DMS53 (cell line): ENCODE data around the gene ZNHIT1.

ENCODE experiments used
- DNase-seq: peaks from one replicate; lab custom pipeline; 2025; lab: John Stamatoyannopoulos, UW

The ZNHIT1 gene

DNA sequence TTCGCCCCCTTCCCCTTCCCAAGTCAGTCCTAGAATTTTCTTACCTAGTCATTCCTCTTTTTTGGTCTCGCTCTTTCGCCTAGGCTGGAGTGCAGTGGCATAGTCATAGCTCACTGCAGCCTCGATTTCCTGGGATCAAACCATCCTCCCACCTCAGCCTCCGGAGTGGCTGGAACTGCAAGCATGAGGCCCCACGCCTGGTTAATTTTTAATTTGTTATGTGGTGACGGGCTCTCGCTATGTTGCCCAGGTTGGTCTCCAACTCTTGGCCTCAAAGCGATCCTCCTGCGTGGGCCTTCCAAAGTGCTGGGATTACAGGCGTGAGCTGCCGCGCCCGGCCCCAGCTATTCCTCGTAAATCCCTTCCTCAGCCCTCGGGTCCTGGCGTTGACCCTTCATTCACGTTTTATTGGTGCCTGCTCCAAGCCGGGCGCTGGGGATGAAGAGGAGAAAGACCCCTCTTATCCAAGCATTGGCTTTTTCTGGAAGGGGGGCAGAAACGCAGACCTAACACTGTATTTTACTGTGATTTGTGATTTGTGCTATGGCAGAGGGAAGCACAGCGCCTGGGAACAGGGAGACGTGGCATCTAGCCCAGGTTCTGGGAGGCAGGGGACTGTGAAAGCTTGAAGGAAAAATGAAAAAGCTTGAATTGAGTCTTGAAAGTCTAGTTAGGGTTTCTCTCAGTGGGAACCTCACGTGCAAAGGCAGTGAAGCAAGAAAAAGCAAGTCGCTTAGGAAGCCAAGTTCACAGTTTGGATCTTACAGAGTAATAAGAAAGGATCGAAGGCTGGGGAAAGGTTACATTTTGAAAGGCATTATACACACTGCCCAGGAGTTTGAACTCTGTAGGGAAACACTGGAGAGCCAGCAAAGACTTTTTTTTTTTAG lies 516 bp downstream of the ZNHIT1 start:
- peak; percentile 91 for DNase-seq

- DNase-seq: no peak
Observed at GRCh38 chr7:101220295-101220694, 2.3 kb downstream of the ZNHIT1 start.

DNA sequence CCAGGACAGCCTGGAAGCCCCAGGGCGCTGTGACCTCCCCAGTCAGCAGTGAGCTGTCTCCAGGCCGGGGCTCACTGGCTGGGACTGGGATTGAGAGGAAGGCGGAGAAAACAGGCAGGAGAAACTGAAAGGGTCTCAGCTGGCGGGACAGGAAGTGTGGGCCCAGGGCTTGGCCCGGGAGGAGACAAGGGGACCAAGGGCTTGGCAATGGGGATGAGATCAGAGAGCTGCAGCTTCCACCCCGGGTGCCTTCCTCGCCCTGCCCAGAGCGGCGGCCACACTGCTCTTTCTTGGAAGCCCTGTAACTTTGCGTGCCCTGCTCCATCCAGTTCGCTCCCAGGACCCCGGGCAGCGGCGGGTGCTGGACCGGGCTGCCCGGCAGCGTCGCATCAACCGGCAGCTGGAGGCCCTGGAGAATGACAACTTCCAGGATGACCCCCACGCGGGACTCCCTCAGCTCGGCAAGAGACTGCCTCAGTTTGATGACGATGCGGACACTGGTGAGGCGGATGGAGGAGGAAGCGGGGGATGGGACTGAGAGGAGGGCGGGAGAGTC lies 4.4 kb downstream of the ZNHIT1 start:
- no peak for DNase-seq

GRCh38 chr7:101223528-101223927 lies 5.6 kb downstream of the ZNHIT1 start:
- no peak for DNase-seq

DNA sequence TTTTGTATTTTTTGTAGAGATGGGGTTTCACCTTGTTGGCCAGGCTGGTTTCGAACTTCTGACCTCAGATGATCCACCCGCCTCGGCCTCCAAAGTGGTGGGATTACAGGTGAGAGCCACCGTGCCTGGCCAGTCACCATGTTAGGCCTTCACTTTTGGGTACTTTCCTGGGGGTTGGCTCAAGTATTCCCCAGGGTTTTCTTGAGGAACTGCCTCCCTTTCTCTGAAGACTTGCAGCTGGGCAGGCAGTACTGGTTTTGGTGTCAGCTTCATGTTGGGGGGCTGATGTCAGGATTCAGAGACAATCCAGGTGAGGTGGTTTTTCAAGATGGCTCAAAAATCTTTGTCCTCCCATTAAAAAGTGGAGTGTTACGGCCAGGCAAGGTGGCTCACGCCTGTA lies 7.7 kb downstream of the ZNHIT1 start:
- no peak for DNase-seq

GRCh38 chr7:101226721-101227120 lies 8.8 kb downstream of the ZNHIT1 start:
- DNase-seq: no peak

GRCh38 chr7:101231644-101232043 lies 13.7 kb downstream of the ZNHIT1 start:
- DNase-seq: peak; percentile 63

DNA sequence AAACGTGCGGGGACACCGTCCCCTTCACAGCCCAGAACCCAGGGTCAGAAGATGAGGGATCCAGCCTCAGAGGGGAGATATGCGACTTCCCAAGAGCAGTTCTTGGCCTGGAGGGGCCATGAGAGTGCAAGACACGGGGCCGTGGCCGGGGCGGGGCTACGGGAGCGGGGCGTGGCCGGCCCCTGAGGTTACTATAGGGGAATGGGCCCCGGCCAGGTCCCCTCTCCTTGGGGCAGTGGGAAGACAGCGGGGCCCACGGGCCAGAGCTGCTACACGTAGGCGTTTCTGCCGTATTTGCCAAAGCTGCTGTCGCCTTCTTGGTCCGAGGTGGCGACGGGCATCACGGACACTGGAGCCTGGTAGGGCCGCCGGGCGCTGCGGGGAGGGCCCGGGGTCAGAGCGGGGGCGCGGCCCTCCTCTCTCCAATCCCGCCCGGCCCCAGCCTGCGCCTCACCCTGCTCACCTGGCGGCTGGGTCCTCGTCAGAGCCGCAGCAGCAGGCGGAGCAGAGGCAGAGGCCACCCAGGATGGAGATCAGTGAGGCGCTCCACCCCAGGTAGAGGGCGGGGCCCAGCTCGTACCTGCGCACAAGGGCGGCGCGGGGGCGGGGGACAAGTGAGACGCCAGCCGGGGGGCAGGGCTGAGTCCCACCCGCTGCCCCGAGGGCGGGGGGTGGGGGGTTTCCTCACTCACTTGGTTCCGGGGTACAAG lies 14.3 kb downstream of the ZNHIT1 start:
- peak; percentile 98 for DNase-seq

DNA sequence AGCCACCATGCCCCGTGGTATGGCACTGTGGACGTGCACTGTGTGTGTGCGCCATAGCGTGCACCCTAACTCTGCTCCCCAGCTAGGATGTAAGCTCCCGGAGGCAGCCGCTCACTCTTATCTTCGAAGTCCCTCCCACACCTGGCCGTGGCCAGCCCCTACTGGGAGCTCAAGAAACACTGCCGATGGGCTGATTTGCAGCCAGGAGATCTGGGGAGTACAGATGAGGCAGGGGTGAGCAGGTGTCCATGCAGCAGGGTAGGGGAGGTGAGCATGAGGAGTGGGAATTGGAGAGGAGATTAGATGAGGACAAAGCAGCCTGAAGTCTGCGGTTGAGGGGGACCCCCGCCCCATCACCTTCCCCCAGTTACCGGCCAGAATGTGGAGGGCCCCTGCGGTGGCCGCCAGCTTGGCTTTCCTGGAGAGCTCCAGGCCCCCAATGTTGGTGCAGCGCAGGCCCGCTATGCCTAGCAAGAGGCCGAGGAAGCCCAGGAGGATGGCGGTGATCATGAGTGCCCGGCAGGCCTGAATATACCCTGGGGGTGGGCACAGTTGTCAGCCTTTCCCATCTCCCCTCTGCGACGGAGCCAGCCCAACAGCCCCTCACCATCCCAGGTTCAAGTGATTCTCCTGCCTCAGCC lies 16.1 kb downstream of the ZNHIT1 start:
- DNase-seq: no peak

DNA sequence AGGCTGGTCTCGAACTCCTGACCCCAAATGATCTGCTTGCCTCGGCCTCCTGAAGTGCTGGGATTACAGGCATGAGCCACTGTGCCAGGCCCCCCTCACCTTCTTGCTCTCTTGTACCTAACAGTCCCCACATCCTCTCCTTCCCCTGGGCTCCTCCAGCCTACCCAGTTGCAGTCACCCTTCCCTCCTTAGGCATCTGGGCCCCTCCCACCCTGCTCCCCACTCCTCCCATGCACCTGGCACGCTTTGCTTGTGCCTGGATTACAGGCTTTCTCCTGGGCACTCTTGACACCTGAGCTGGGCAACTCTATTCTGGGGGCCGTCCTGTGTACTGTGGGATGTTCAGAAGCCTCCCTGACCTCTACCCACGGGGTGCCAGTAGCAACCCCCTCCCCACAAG lies 16.7 kb downstream of the ZNHIT1 start:
- DNase-seq: peak; percentile 43

DNA sequence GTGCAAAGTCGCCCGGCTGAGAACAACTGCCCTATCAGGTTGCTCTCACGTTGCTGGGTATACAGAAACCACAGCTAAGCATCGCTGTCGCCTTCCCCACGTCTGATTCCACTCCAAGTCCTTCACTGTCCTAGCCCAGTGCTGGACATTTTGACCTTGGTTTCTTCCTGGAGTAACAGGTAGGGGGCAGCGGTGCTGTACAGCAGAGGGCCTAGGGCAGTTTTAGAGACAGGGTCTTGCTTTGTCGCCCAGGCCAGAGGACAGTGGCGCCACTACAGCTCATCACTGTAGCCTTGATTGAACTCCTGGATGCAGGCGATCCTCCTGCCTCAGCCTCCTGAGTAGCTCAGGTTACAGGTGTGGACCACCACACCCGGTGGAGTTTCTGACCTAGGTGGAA lies 17.1 kb downstream of the ZNHIT1 start:
- DNase-seq: peak; percentile 53

GRCh38 chr7:101235522-101235921 lies 17.6 kb downstream of the ZNHIT1 start:
- DNase-seq: no peak

DNA sequence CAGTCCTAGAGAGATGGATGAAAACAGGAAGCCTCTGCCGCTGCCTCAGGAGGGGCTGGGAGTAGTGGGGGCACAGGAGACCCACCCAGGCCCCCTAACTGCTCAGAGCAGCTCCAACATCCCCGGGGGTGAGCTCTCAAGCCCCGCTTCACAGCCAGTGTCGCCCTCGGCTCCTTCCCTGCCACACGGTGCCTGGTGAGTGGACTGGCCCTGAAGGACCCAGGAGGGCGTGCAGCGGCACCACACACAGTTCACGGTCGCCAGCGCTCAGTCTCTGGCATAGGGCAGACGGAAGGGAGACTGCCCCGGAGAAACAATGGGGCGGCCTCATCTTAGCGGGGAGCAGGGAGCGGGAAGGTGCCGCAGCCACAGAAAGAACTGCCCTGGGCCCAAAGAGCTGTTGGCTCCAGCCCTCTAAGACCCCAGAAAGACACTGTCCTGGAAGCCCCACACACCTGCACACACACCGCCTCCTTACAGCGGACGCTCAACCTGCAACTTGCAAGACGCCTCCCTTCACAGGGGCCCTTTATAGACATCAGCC lies 18.4 kb downstream of the ZNHIT1 start:
- DNase-seq: no peak

- no peak for DNase-seq
Observed at GRCh38 chr7:101237206-101238067, 19.5 kb downstream of the ZNHIT1 start, which contains the start of gene CLDN15. TSS of gene CLDN15 (minus strand) at chr7:101237802. CDS start at chr7:101237581, 221 bp downstream.

- no peak for DNase-seq
Observed at GRCh38 chr7:101238226-101239182, 20.5 kb downstream of the ZNHIT1 start.

- DNase-seq: no peak
Observed at GRCh38 chr7:101239191-101239950, 21.4 kb downstream of the ZNHIT1 start.

DNA sequence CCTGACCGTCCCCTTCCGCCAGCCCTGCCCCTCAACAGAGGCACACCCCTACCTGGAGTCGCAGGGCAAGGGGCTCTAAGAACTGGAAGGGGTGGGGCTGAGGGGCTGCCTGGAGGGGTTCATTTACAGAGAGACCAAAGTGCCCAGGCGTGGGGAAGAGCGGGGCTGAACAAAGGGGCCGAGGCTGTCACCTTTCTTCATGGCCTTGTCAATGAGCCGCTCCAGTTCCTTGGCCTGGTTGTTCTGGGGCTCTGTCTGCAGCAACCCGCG lies 21.9 kb downstream of the ZNHIT1 start:
- DNase-seq: no peak

DNA sequence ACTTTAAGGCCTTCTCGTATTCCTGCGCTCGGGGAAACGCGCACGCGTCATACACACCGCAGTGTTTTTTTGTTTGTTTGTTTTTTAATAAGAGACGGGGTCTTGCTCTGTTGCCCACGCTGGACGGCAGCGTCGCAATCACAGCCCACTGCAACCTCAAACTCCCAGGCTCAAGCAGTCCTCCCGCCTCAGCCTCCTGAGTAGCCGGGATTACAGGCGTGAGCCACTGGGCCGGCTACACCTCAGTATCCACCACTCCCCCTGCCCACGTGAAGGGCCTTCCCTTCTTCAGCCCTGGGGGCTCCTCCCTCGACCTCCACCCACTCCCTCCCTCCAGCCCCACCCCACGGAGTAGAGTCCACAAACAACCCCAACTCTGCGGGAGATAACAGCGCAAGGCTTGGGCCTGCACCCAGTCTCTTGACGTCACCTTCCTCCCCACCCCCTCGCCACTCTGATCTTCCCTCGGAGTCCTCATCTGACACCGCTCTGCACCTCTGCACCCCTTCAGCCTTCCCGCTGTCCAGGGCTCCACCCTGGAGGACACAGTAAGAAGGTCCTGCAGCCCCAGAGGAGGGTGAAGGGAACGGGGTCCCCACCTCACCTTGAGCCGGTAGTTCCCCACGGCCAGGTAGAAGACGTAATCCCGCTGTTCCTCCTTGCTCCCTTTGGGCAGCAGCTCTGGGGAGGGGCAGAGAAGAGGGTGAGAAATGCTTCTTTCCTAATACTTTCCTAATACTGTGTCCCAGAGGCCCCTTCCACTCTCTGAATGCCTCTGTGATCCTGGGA lies 22.5 kb downstream of the ZNHIT1 start:
- no peak for DNase-seq

- no peak for DNase-seq
Observed at GRCh38 chr7:101241015-101241363, 23.0 kb downstream of the ZNHIT1 start.
